Testis (tissue), 3 donors: ENCODE data around the gene ESR1. TPM values are rescaled to one million over a fixed set of nuclear protein-coding genes. Genes with fewer than 3 reads are reported as not detected.
A peak's percentile ranks its signal among the peaks of the same experiment; 100 is the strongest.

Experiments used
- DNase-seq: peaks from one replicate; pipeline ENCODE4 v3.0.0-alpha.2; 2019
- H3K27ac ChIP-seq, 2 donors: fragments of 200-600 bp; sonication (generic); one replicate each; pipeline ENCODE4 v1.5.1; 2019
- H3K27me3 ChIP-seq: fragments of 200-600 bp; sonication (generic); one replicate; pipeline ENCODE4 v1.5.1; 2019
- H3K36me3 ChIP-seq: fragments of 200-600 bp; sonication (generic); one replicate; pipeline ENCODE4 v1.5.1; 2017; ENCODE audit warnings: low read depth; ENCODE audit errors: missing control alignments
- H3K4me1 ChIP-seq: fragments of 200-600 bp; sonication (generic); one replicate; pipeline ENCODE4 v1.5.1; 2019
- H3K4me3 ChIP-seq, 2 donors: fragments of 200-600 bp; sonication (generic); one replicate each; pipeline ENCODE4 v1.5.1; 2017 to 2019
- H3K9me3 ChIP-seq: fragments of 200-600 bp; sonication (generic); one replicate; pipeline ENCODE4 v1.5.1; 2017
- CTCF ChIP-seq, 3 experiments: fragments of 450-650 bp in 2 of 3; fragments of 200-600 bp in 1 of 3; sonication (generic) in 1 of 3; IDR thresholded peaks; one replicate each; pipeline ENCODE4 v1.5.1; 2016 to 2019; ENCODE audit warnings: antibody characterized with exemption in 3 of 3, mild to moderate bottlenecking in 2 of 3, moderate library complexity in 1 of 3
- POLR2A ChIP-seq: fragments of 450-650 bp; IDR thresholded peaks from one replicate; pipeline ENCODE4 v1.6.1; 2017; ENCODE audit warnings: antibody characterized with exemption, mild to moderate bottlenecking, moderate library complexity
- WGBS, 2 donors: methylation state at CpG; one replicate each; pipeline ENCODE4 v1.1.5; 2018; 5-methylcytosine and 5-hydroxymethylcytosine counted together
- intact Hi-C: fragments of 100-400 bp; cut with DNase I; formaldehyde crosslinking; loops from one replicate; pipeline ENCODE4 v1.15.1; 2023; ENCODE audit warnings: low total_unique reads
- polyA plus RNA-seq: library from polyadenylated mRNA; stranded (reverse); fragments of 350-450 nt; fragmentation: Illumina TruSeq; extraction: RNeasy Lipid Tissue Mini Kit (QIAGEN cat#74804); gene quantifications from one replicate; pipeline ENCODE4 v1.2.3, GENCODE V29; 2014; ENCODE audit warnings: low read depth, low replicate concordance; ENCODE audit not compliant: insufficient read depth
- total RNA-seq, 2 donors: library from RNA; depleted of rRNA; stranded (reverse); fragments of >200 nt; gene quantifications; one replicate each; pipeline ENCODE4 v1.2.3, GENCODE V29; 2016

The ESR1 gene
- total and polyA plus RNA-seq, 3 donors from 2014 or later = 4.3 to 9.3 (median 8.1) TPM

GRCh38 chr6:152112491-152113261 is 305.2 kb downstream of the ESR1 start:
- no peaks in the 10 kb centered on the region for H3K4me1 ChIP-seq
- TF ChIP-seq POLR2A (no peak), CTCF (IDR thresholded peaks at IDR 0.05) (no peak)
- no peaks in the 10 kb centered on the region for H3K27me3 ChIP-seq
- no peak overlapping the region for H3K4me3 ChIP-seq
- no peak overlapping the region for H3K27ac ChIP-seq
- no peak for DNase-seq
- WGBS, 2 donors = 82 to 86% methylated on average over 15 of the region's 15 CpGs
- no peaks in the 10 kb centered on the region for H3K36me3 ChIP-seq
- H3K9me3 ChIP-seq = no peaks in the 10 kb centered on the region
- intact Hi-C loops = loop anchor here (10.0 kb wide), 1 partner anchor 428 kb away; no protein-coding TSS in a partner anchor

GRCh38 chr6:152117156-152118133 is 310.0 kb downstream of the ESR1 start:
- no peak for TF ChIP-seq CTCF (IDR thresholded peaks at IDR 0.05)
- WGBS, 2 donors = 46 to 55% methylated on average over 9 of the region's 9 CpGs
- Histone ChIP-seq H3K36me3 (no peaks in the 10 kb centered on the region), H3K4me3 (no peak overlapping the region), H3K27me3 (no peaks in the 10 kb centered on the region), H3K9me3 (no peaks in the 10 kb centered on the region), H3K27ac (no peak overlapping the region), H3K4me1 (peaks cover 5% of the 10 kb centered on the region)
- intact Hi-C loops = loop anchor here (10.0 kb wide), 1 partner anchor 433 kb away; no protein-coding TSS in a partner anchor
- DNase-seq = no peak

DNA sequence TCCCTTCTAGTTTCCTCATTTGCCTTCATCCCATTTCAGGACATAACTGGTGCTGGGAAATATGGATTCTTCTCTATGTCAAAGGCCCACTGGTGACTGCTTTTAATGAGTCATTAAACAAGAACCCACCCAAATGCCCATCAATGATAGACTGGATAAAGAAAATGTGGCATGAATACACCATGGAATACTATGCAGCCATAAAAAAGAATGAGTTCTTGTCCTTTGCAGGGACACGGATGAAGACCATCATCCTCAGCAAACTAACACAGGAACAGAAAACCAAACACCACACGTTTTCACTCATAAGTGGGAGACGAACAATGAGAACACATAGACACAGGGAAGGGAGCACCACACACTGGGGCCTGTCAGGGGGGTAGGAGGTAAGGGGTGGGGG is 310.7 kb downstream of the ESR1 start:
- Histone ChIP-seq H3K9me3 (no peaks in the 10 kb centered on the region), H3K27ac (no peak overlapping the region), H3K36me3 (no peaks in the 10 kb centered on the region), H3K4me1 (peaks cover 5% of the 10 kb centered on the region), H3K27me3 (no peaks in the 10 kb centered on the region), H3K4me3 (no peak overlapping the region)
- TF ChIP-seq CTCF (IDR thresholded peaks at IDR 0.05) (no peak), POLR2A (no peak)
- 97 to 100% methylated on average over 2 to 3 of the region's 3 CpGs for WGBS, 2 donors
- no peak for DNase-seq
- intact Hi-C loops = loop anchor here (10.0 kb wide), 1 partner anchor 433 kb away; no protein-coding TSS in a partner anchor

DNA sequence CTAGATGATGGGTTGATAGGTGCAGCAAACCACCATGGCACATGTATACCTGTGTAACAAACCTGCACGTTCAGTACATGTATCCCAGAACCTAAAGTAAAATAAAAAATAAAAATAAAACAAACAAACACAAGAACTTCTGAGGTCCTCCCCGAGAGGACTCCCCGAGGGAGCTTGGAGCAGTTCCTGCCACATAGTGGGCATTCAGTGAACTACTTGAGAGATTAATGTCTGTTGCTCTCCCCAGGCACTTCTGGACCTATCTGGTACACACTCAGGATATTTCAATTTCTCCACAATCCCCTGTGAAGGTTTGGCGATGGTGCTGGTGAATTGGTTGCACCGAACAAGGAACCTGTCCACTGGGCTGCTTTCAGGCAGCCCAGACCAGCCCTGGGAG is 311.2 kb downstream of the ESR1 start:
- no peak overlapping the region for H3K27ac ChIP-seq
- peaks cover 5% of the 10 kb centered on the region for H3K4me1 ChIP-seq
- no peak overlapping the region for H3K4me3 ChIP-seq
- TF ChIP-seq POLR2A (no peak), CTCF (IDR thresholded peaks at IDR 0.05) (peak in 2 of 3 experiments; percentile 3 to 7)
- H3K36me3 ChIP-seq = no peaks in the 10 kb centered on the region
- intact Hi-C loops = loop anchor here (10.0 kb wide), 1 partner anchor 434 kb away; no protein-coding TSS in a partner anchor
- 79 to 90% methylated on average over 5 of the region's 5 CpGs for WGBS, 2 donors
- DNase-seq = no peak
- no peaks in the 10 kb centered on the region for H3K27me3 ChIP-seq
- H3K9me3 ChIP-seq = no peaks in the 10 kb centered on the region
